GM19025 (cell line): ENCODE measurements around the gene MYH2.
"Not testable (repeated sequence)": the region's sequence is repeated elsewhere in the genome, so short reads cannot be mapped to it uniquely, and the experiment has no call there.

Experiments used
- ATAC-seq: cut with Tn5 transposase; IDR thresholded peaks from one replicate; pipeline ENCODE4 v1.9.1; 2021; ENCODE audit warnings: mild to moderate bottlenecking, low read depth, moderate library complexity; ENCODE audit not compliant: unreplicated experiment

The MYH2 gene

GRCh38 chr17:10549096-10549842 lies at the start of gene MYH2:
TSS of gene MYH2 (minus strand) at chr17:10549658. CDS start at chr17:10547920, 1,738 bp downstream.
- no peak for ATAC-seq

GRCh38 chr17:10598621-10599020 lies 49.2 kb upstream of the MYH2 start:
- ATAC-seq = no peak

- ATAC-seq = no peak
Measured at GRCh38 chr17:10589553-10590145, 40.2 kb upstream of the MYH2 start.

GRCh38 chr17:10585529-10585928 lies 36.1 kb upstream of the MYH2 start:
- no peak for ATAC-seq

- no peak for ATAC-seq
Measured at GRCh38 chr17:10583834-10584233, 34.4 kb upstream of the MYH2 start.

- ATAC-seq = peak; percentile 85
Measured at GRCh38 chr17:10579270-10579669, 29.8 kb upstream of the MYH2 start.

GRCh38 chr17:10574324-10574723 lies 24.9 kb upstream of the MYH2 start:
- no peak for ATAC-seq

- no peak for ATAC-seq
Measured at GRCh38 chr17:10563991-10564660, 14.7 kb upstream of the MYH2 start.

- no peak for ATAC-seq
Measured at GRCh38 chr17:10558049-10558448, 8.6 kb upstream of the MYH2 start.

- ATAC-seq = no peak
Measured at GRCh38 chr17:10557422-10557821, 8.0 kb upstream of the MYH2 start.

GRCh38 chr17:10556301-10557005 lies 7.0 kb upstream of the MYH2 start:
- no peak for ATAC-seq

- ATAC-seq = no peak
Measured at GRCh38 chr17:10550014-10550413, 556 bp upstream of the MYH2 start.

- no peak for ATAC-seq
Measured at GRCh38 chr17:10547351-10547750, 2.1 kb downstream of the MYH2 start.

- not testable (repeated sequence) for ATAC-seq
Measured at GRCh38 chr17:10543486-10543885, 6.0 kb downstream of the MYH2 start.

- not testable (repeated sequence) for ATAC-seq
Measured at GRCh38 chr17:10541179-10541578, 8.3 kb downstream of the MYH2 start.

GRCh38 chr17:10532026-10532425 lies 17.4 kb downstream of the MYH2 start:
- no peak for ATAC-seq

- no peak for ATAC-seq
Measured at GRCh38 chr17:10527419-10527818, 22.0 kb downstream of the MYH2 start.

- ATAC-seq = no peak
Measured at GRCh38 chr17:10526517-10526916, 22.9 kb downstream of the MYH2 start.

GRCh38 chr17:10523064-10523463 lies 26.4 kb downstream of the MYH2 start:
- ATAC-seq = no peak

- no peak for ATAC-seq
Measured at GRCh38 chr17:10521949-10522348, 27.5 kb downstream of the MYH2 start.
